HepG2 (cell line): ENCODE measurements around the gene PRPSAP1. TPM values are rescaled to one million over a fixed set of nuclear protein-coding genes. Genes with fewer than 3 reads are reported as not detected.

Experiments used
- ATAC-seq: fragments of 200-7000 bp; cut with Tn5 transposase; 3 replicates; pipeline ENCODE4 v1.9.1; 2020; ENCODE audit warnings: mild to moderate bottlenecking, moderate library complexity
- BruUV-seq: library from RNA; stranded (reverse); fragments of 400-500 nt; replicated peaks from 2 replicates; lab custom pipeline; 2021; lab: Mats Ljungman, UMichigan
- CTCF ChIA-PET: fragments of 300-600 bp; formaldehyde crosslinking; extraction: SDS; loops from one replicate; lab custom pipeline; 2021; ENCODE audit warnings: low total read pairs, inconsistent platforms, low intra/inter-chr PET ratio; lab: Yijun Ruan, JAX
- POLR2A ChIA-PET: fragments of 350-600 bp; sonication (Branson Sonifier 250); formaldehyde crosslinking; loops from one replicate; lab custom pipeline; 2020; ENCODE audit warnings: antibody characterized with exemption, inconsistent platforms; lab: Yijun Ruan, JAX
- DNase-seq: peaks from one replicate; pipeline ENCODE4 v3.0.0-alpha.2; 2015; ENCODE audit warnings: low spot score
- FAIRE-seq: peaks from 3 replicates; lab custom pipeline; 2011; peaks lifted over from hg19 to GRCh38; lab: Jason Lieb, UNC
- H2AFZ ChIP-seq: one replicate; pipeline ENCODE4 v1.6.1; 2011; ENCODE audit warnings: low read length, inconsistent platforms
- H3K27ac ChIP-seq: fragments of 300-600 bp; 3 replicates; pipeline ENCODE4 v1.8.0; 2011; ENCODE audit warnings: mixed run types, mild to moderate bottlenecking, mixed read lengths, low read length, inconsistent platforms; ENCODE audit not compliant: insufficient read depth; ENCODE audit errors: extremely low read length
- H3K27me3 ChIP-seq, 2 experiments: fragments of 200-600 bp in 1 of 2; 2 replicates in 1 of 2; 3 replicates in 1 of 2; pipeline versions ENCODE4 v1.6.0 to v1.8.0; 2011; ENCODE audit warnings: low read length in 2 of 2, mild to moderate bottlenecking in 2 of 2, moderate library complexity in 2 of 2, inconsistent platforms in 1 of 2; ENCODE audit not compliant: insufficient read depth in 2 of 2, control insufficient read depth in 1 of 2
- H3K36me3 ChIP-seq, 2 experiments: fragments of 200-600 bp in 1 of 2; replicated peaks in 1 of 2; 2 replicates in 1 of 2; 3 replicates in 1 of 2; pipeline versions ENCODE4 v1.5.1 to v1.8.0; 2011; ENCODE audit warnings: low read length in 2 of 2, inconsistent platforms in 1 of 2; ENCODE audit not compliant: insufficient read depth in 2 of 2, control insufficient read depth in 1 of 2
- H3K4me1 ChIP-seq: 2 replicates; pipeline ENCODE4 v1.5.1; 2012; ENCODE audit warnings: low read length, inconsistent platforms; ENCODE audit not compliant: insufficient read depth
- H3K4me2 ChIP-seq: 2 replicates; pipeline ENCODE4 v1.6.0; 2011; ENCODE audit warnings: low read depth, low read length, inconsistent platforms
- H3K4me3 ChIP-seq, 3 experiments: fragments of 200-600 bp in 1 of 3; sonication (generic), shearing (Covaris generic) in 1 of 3; replicated peaks in 1 of 3; 2 replicates each; pipeline ENCODE4 v1.5.1; 2011 to 2016; ENCODE audit warnings: low read length in 3 of 3, inconsistent platforms in 2 of 3, low read depth in 2 of 3, mild to moderate bottlenecking in 2 of 3, control low read depth in 1 of 3, mixed read lengths in 1 of 3; ENCODE audit not compliant: insufficient read depth in 1 of 3
- H3K79me2 ChIP-seq: one replicate; pipeline ENCODE4 v1.6.1; 2011; ENCODE audit warnings: low read length, inconsistent platforms; ENCODE audit not compliant: insufficient read depth
- H3K9ac ChIP-seq: 2 replicates; pipeline ENCODE4 v1.6.0; 2011; ENCODE audit warnings: mild to moderate bottlenecking, low read depth, low read length, inconsistent platforms; ENCODE audit not compliant: insufficient read depth
- H3K9me3 ChIP-seq: 2 replicates; pipeline ENCODE4 v1.5.1; 2012; ENCODE audit warnings: mild to moderate bottlenecking, low read length
- H4K20me1 ChIP-seq: 2 replicates; pipeline ENCODE4 v1.6.0; 2011; ENCODE audit warnings: inconsistent platforms, mild to moderate bottlenecking, low read length, moderate library complexity; ENCODE audit not compliant: insufficient read depth
- AGO2 ChIP-seq: fragments of 200-400 bp; formaldehyde crosslinking; optimal IDR thresholded peaks from 2 replicates; pipeline ENCODE3; 2017; ENCODE audit warnings: mild to moderate bottlenecking, low read depth, low read length, moderate library complexity
- DDIT3 ChIP-seq: sonication (generic); formaldehyde crosslinking; IDR thresholded peaks from 2 replicates; pipeline ENCODE4 v1.4.0; 2020; ENCODE audit warnings: mild to moderate bottlenecking, missing genetic modification reagents
- HNF1B ChIP-seq: sonication (generic); formaldehyde crosslinking; IDR thresholded peaks from 2 replicates; pipeline ENCODE4 v1.5.1; 2020; ENCODE audit warnings: mild to moderate bottlenecking, moderate library complexity, missing genetic modification reagents
- POLR2A ChIP-seq, 2 experiments: IDR thresholded peaks; 2 replicates each; pipeline ENCODE4 v1.6.1; 2011; ENCODE audit warnings: low read depth in 2 of 2, low read length in 2 of 2, mild to moderate bottlenecking in 1 of 2, moderate library complexity in 1 of 2; ENCODE audit not compliant: insufficient read depth in 1 of 2
- RERE ChIP-seq: IDR thresholded peaks from 2 replicates; pipeline ENCODE4 v1.6.1; 2016; ENCODE audit warnings: low read depth, missing genetic modification reagents, missing compliant biosample characterization
- THYN1 ChIP-seq: sonication (generic); formaldehyde crosslinking; IDR thresholded peaks from 2 replicates; pipeline ENCODE4 v1.8.1; 2023; ENCODE audit warnings: low read depth, mild to moderate bottlenecking, moderate library complexity, missing genetic modification reagents, borderline replicate concordance
- ZMAT3 ChIP-seq: sonication (generic); formaldehyde crosslinking; conservative IDR thresholded peaks from 2 replicates; pipeline ENCODE4 v1.7.0; 2021; ENCODE audit warnings: missing genetic modification reagents
- ZNF484 ChIP-seq: sonication (generic); formaldehyde crosslinking; IDR thresholded peaks from 2 replicates; pipeline ENCODE4 v1.5.1; 2020; ENCODE audit warnings: mild to moderate bottlenecking, low read depth, missing genetic modification reagents, borderline replicate concordance
- ZNF510 ChIP-seq: sonication (generic); formaldehyde crosslinking; IDR thresholded peaks from 2 replicates; pipeline ENCODE4 v1.4.0; 2020; ENCODE audit warnings: low read depth, mild to moderate bottlenecking, missing genetic modification reagents
- ZNF543 ChIP-seq: sonication (generic); formaldehyde crosslinking; IDR thresholded peaks from 2 replicates; pipeline ENCODE4 v1.4.0; 2020; ENCODE audit warnings: mild to moderate bottlenecking, missing genetic modification reagents
- ZNF710 ChIP-seq: sonication (generic); formaldehyde crosslinking; IDR thresholded peaks from 2 replicates; pipeline ENCODE4 v1.5.0; 2020; ENCODE audit warnings: mild to moderate bottlenecking, missing genetic modification reagents, borderline replicate concordance
- ZNF740 ChIP-seq: sonication (generic); formaldehyde crosslinking; IDR thresholded peaks from 2 replicates; pipeline ENCODE4 v1.4.0; 2020; ENCODE audit warnings: missing genetic modification reagents
- WGBS: methylation state at CpG from one replicate; pipeline ENCODE4 v1.1.6; 2017; ENCODE audit warnings: low lambda C conversion rate; 5-methylcytosine and 5-hydroxymethylcytosine counted together
- in situ Hi-C: cut with HindIII; loops from 2 replicates; pipeline ENCODE4 v1.10.0; 2017; ENCODE audit warnings: low pct_unique_long_range_greater_than_20kb; ENCODE audit not compliant: extremely low pct_ligation_motif_present
- intact Hi-C: fragments of 100-400 bp; cut with micrococcal nuclease; formaldehyde crosslinking; loops from one replicate; pipeline ENCODE4 v1.10.0; 2022; ENCODE audit not compliant: unreplicated experiment
- polyA plus RNA-seq, 8 experiments: library from polyadenylated mRNA; depleted of rRNA in 3 of 8; stranded (reverse) in 7 of 8; unstranded in 1 of 8; fragments of >200 nt; fragmentation: Illumina TruSeq in 4 of 8; extraction: Trizol in 4 of 8; gene quantifications; 2 replicates each; pipeline versions ENCODE4 v1.2.1 to v1.2.3, GENCODE V29; 2011 to 2016; ENCODE audit warnings: low read depth in 4 of 8, missing spikeins in 1 of 8, mixed read lengths in 1 of 8; ENCODE audit not compliant: insufficient read depth in 1 of 8
- total RNA-seq, 5 experiments: library from RNA; depleted of rRNA; stranded (reverse); fragments of >200 nt; fragmentation: Illumina TruSeq; extraction: Trizol; gene quantifications; 2 replicates each; pipeline ENCODE4 v1.2.3, GENCODE V29; 2016; ENCODE audit warnings: low read depth in 1 of 5

Gene PRPSAP1
- total and polyA plus RNA-seq, 2 of the 13 experiments (the other 11 are each of a cell fraction or from before 2014, with no cell fraction given), result 91.1 to 314 TPM

GRCh38 chr17:76391200-76391715, 37.5 kb upstream of the PRPSAP1 start:
- no peak for DNase-seq
- WGBS, result 98% methylated on average over 16 of the region's 21 CpGs
- POLR2A ChIA-PET, result interaction anchor here (1.4 to 20.9 kb wide), 3 partner anchors 10 to 31 kb away, joined by 4 to 1379 read pairs (median 163); partner anchors contain the start of gene PRPSAP1
- TF ChIP-seq ZNF710 (CRISPR knock-in tag) (no peak), ZMAT3 (CRISPR knock-in tag) (no peak), ZNF484 (CRISPR knock-in tag) (no peak), HNF1B (no peak), POLR2A (IDR thresholded peaks at IDR 0.05; ENCODE audit: insufficient read depth in 1 of 2, low read depth in 2 of 2, low read length in 2 of 2) (no peak), DDIT3 (CRISPR knock-in tag) (no peak), ZNF510 (CRISPR knock-in tag) (no peak), AGO2 (peak; percentile 76), THYN1 (no peak), RERE (CRISPR knock-in tag) (no peak), ZNF543 (CRISPR knock-in tag) (no peak), ZNF740 (CRISPR knock-in tag) (0 out of 2 replicates have a peak, but pooled peaks have one; percentile 59)

More at GRCh38 chr17:76391200-76391715, 37.5 kb upstream of the PRPSAP1 start:
- intact Hi-C loops, result no loop called here
- Histone ChIP-seq H3K36me3 (peaks cover 42 to 53% of the 10 kb centered on the region in 2 experiments), H4K20me1 (peaks cover 26% of the 10 kb centered on the region; the same call in 1 of the 2 replicates), H3K9me3 (no peaks in the 10 kb centered on the region), H3K27ac (no peak overlapping the region), H3K27me3 (no peaks in the 10 kb centered on the region), H3K79me2 (peaks cover 9% of the 10 kb centered on the region), H3K9ac (no peak overlapping the region), H3K4me3 (no peak overlapping the region), H3K4me2 (no peak overlapping the region), H3K4me1 (peaks cover 26% of the 10 kb centered on the region), H2AFZ (no peak overlapping the region)
- in situ Hi-C loops, result no loop called here
- FAIRE-seq (no peak), ATAC-seq (peak; percentile 1; the same call in 1 of the 3 replicates)
- BruUV-seq, result TSS peak; percentile 24
- CTCF ChIA-PET, result no interaction called here
